Gastrocnemius medialis (tissue), 4 donors: ENCODE data around the gene SGCD.

Source experiments
- CTCF ChIP-seq, 5 experiments: fragments of 450-650 bp in 3 of 5; fragments of 200-600 bp in 2 of 5; sonication (generic) in 2 of 5; IDR thresholded peaks in 4 of 5; conservative IDR thresholded peaks in 1 of 5; 1 replicate in 4 of 5; 2 replicates in 1 of 5; pipeline ENCODE4 v1.5.1; 2016 to 2019; ENCODE audit warnings: antibody characterized with exemption in 5 of 5, mild to moderate bottlenecking in 3 of 5, moderate library complexity in 3 of 5
- POLR2A ChIP-seq, 2 donors: fragments of 450-650 bp; IDR thresholded peaks; one replicate each; pipeline ENCODE4 v1.6.1; 2017; ENCODE audit warnings: antibody characterized with exemption in 2 of 2, mild to moderate bottlenecking in 2 of 2, moderate library complexity in 2 of 2

- TF ChIP-seq CTCF (IDR thresholded peaks at IDR 0.05 in 4 of 5, conservative IDR thresholded peaks at IDR 0.05 in 1 of 5) (no peak), POLR2A (IDR thresholded peaks at IDR 0.05) (no peak)
Observed at GRCh38 chr5:156354571-156354970, 27.6 kb downstream of the SGCD start.
